SK-N-SH (cell line): ENCODE measurements around the gene TMED9. TPM values are rescaled to one million over a fixed set of nuclear protein-coding genes. Genes with fewer than 3 reads are reported as not detected.

Experiments
- CTCF ChIA-PET: fragments of 300-600, 350-600 bp; formaldehyde crosslinking; extraction: SDS; loops from one replicate; lab custom pipeline; 2021; lab: Yijun Ruan, JAX
- POLR2A ChIA-PET: fragments of 350-600 bp; sonication (Branson Sonifier 250); formaldehyde crosslinking; extraction: SDS; loops from one replicate; lab custom pipeline; 2020; ENCODE audit warnings: antibody characterized with exemption, inconsistent platforms; lab: Yijun Ruan, JAX
- DNase-seq: peaks from one replicate; pipeline ENCODE4 v3.0.0; 2012
- H2AFZ ChIP-seq: fragments of 200-600 bp; sonication (generic); 2 replicates; pipeline ENCODE4 v1.8.1; 2016; ENCODE audit warnings: antibody characterized with exemption, mild to moderate bottlenecking, low read depth
- H3F3A ChIP-seq: fragments of 200-600 bp; sonication (generic); replicated peaks from 2 replicates; pipeline ENCODE3; 2016; ENCODE audit warnings: antibody characterized with exemption, mild to moderate bottlenecking; ENCODE audit not compliant: insufficient read depth
- H3K27ac ChIP-seq, 2 experiments: fragments of 200-500 bp in 1 of 2; fragments of 200-600 bp in 1 of 2; sonication (Bioruptor generic) in 1 of 2; sonication (generic), shearing (Covaris generic) in 1 of 2; 2 replicates each; pipeline versions ENCODE4 v1.5.1 to v1.6.1; 2014 to 2016; ENCODE audit warnings: low read depth in 2 of 2, inconsistent platforms in 1 of 2, low read length in 1 of 2, mild to moderate bottlenecking in 1 of 2, mixed read lengths in 1 of 2
- H3K27me3 ChIP-seq: fragments of 200-600 bp; sonication (generic), shearing (Covaris generic); 2 replicates; pipeline ENCODE4 v1.6.1; 2016; ENCODE audit warnings: mixed run types; ENCODE audit not compliant: insufficient read depth
- H3K36me3 ChIP-seq, 2 experiments: fragments of 200-500 bp in 1 of 2; fragments of 200-600 bp in 1 of 2; sonication (Bioruptor generic) in 1 of 2; sonication (generic) in 1 of 2; replicated peaks in 1 of 2; 2 replicates each; pipeline versions ENCODE3 to v1.5.1; 2014 to 2016; ENCODE audit warnings: low read length in 1 of 2, mild to moderate bottlenecking in 1 of 2; ENCODE audit not compliant: insufficient read depth in 2 of 2, control insufficient read depth in 1 of 2
- H3K4me1 ChIP-seq, 2 experiments: fragments of 200-500 bp in 1 of 2; fragments of 200-600 bp in 1 of 2; sonication (Bioruptor generic) in 1 of 2; sonication (generic), shearing (Covaris generic) in 1 of 2; 2 replicates each; pipeline versions ENCODE4 v1.5.1 to v1.6.1; 2014 to 2016; ENCODE audit warnings: low read depth in 1 of 2, low read length in 1 of 2, mixed run types in 1 of 2; ENCODE audit not compliant: insufficient read depth in 2 of 2, control insufficient read depth in 1 of 2
- H3K4me2 ChIP-seq: fragments of 200-600 bp; sonication (generic), shearing (Covaris generic); 2 replicates; pipeline ENCODE4 v1.6.1; 2017; ENCODE audit warnings: mixed run types
- H3K4me3 ChIP-seq, 2 experiments: fragments of 200-500 bp in 1 of 2; fragments of 200-600 bp in 1 of 2; sonication (Bioruptor generic) in 1 of 2; sonication (generic), shearing (Covaris generic) in 1 of 2; 2 replicates each; pipeline versions ENCODE4 v1.5.1 to v1.8.1; 2014 to 2016; ENCODE audit warnings: low read depth in 2 of 2, inconsistent platforms in 1 of 2, low read length in 1 of 2, mild to moderate bottlenecking in 1 of 2, mixed read lengths in 1 of 2, moderate library complexity in 1 of 2
- H3K79me2 ChIP-seq: fragments of 200-600 bp; sonication (generic); 2 replicates; pipeline ENCODE4 v1.8.1; 2017; ENCODE audit warnings: mild to moderate bottlenecking; ENCODE audit not compliant: insufficient read depth
- H3K9ac ChIP-seq: fragments of 200-600 bp; sonication (generic); 2 replicates; pipeline ENCODE4 v1.6.1; 2017; ENCODE audit warnings: mixed run types
- H3K9me2 ChIP-seq: fragments of 200-600 bp; sonication (generic); 2 replicates; pipeline ENCODE4 v1.6.1; 2017; ENCODE audit warnings: mixed run types
- H3K9me3 ChIP-seq: fragments of 200-600 bp; sonication (generic); 2 replicates; pipeline ENCODE4 v1.6.1; 2017; ENCODE audit warnings: mixed run types, mild to moderate bottlenecking, moderate library complexity
- H4K20me1 ChIP-seq: fragments of 200-600 bp; sonication (generic); 2 replicates; pipeline ENCODE4 v1.6.1; 2017; ENCODE audit warnings: mild to moderate bottlenecking, mixed run types; ENCODE audit not compliant: insufficient read depth
- CHD2 ChIP-seq: fragments of 150-350 bp; IDR thresholded peaks from 2 replicates; pipeline ENCODE4 v1.6.1; 2018; ENCODE audit warnings: low read length; ENCODE audit not compliant: partially characterized antibody
- EP300 ChIP-seq, 2 experiments: IDR thresholded peaks; 2 replicates each; pipeline versions ENCODE4 v1.4.0 to v1.6.1; 2012; ENCODE audit warnings: borderline replicate concordance in 1 of 2, low read depth in 1 of 2, low read length in 1 of 2
- EZH2phosphoT487 ChIP-seq: fragments of 200-600 bp; sonication (generic); IDR thresholded peaks from 2 replicates; pipeline ENCODE4 v1.6.1; 2017; ENCODE audit warnings: low read depth, mixed run types, mild to moderate bottlenecking, antibody characterized with exemption, moderate library complexity, borderline replicate concordance
- FOSL2 ChIP-seq: IDR thresholded peaks from 2 replicates; pipeline ENCODE4 v1.4.0; 2012; ENCODE audit warnings: low read depth, mild to moderate bottlenecking, moderate library complexity, borderline replicate concordance
- FOXM1 ChIP-seq: IDR thresholded peaks from 2 replicates; pipeline ENCODE4 v1.4.0; 2012; ENCODE audit warnings: low read depth, mild to moderate bottlenecking
- GABPA ChIP-seq: IDR thresholded peaks from 2 replicates; pipeline ENCODE4 v1.4.0; 2012; ENCODE audit warnings: low read depth, mild to moderate bottlenecking
- GATA2 ChIP-seq: sonication (generic); formaldehyde crosslinking; IDR thresholded peaks from 2 replicates; pipeline ENCODE4 v1.5.0; 2020; ENCODE audit warnings: mild to moderate bottlenecking, missing genetic modification reagents
- JUND ChIP-seq: IDR thresholded peaks from 2 replicates; pipeline ENCODE4 v1.4.0; 2012
- MEF2A ChIP-seq: IDR thresholded peaks from 2 replicates; pipeline ENCODE4 v1.4.0; 2012; ENCODE audit warnings: low read depth, borderline replicate concordance
- MXI1 ChIP-seq: IDR thresholded peaks from 2 replicates; pipeline ENCODE4 v1.6.1; 2012; ENCODE audit warnings: mild to moderate bottlenecking, low read depth, low read length, improper control_type of control experiment
- POLR2AphosphoS5 ChIP-seq: IDR thresholded peaks from 2 replicates; pipeline ENCODE4 v1.6.1; 2012; ENCODE audit warnings: low read depth, low read length
- RAD21 ChIP-seq: IDR thresholded peaks from 2 replicates; pipeline ENCODE4 v1.6.1; 2012; ENCODE audit warnings: mild to moderate bottlenecking, low read length
- RCOR1 ChIP-seq: fragments of 150-350 bp; IDR thresholded peaks from 2 replicates; pipeline ENCODE4 v1.6.1; 2017; ENCODE audit warnings: antibody characterized with exemption, low read length
- RFX5 ChIP-seq: IDR thresholded peaks from 2 replicates; pipeline ENCODE4 v1.6.1; 2012; ENCODE audit warnings: mild to moderate bottlenecking, improper control_type of control experiment, low read length
- RXRA ChIP-seq: IDR thresholded peaks from 2 replicates; pipeline ENCODE4 v1.4.0; 2012; ENCODE audit warnings: low read depth, mild to moderate bottlenecking, borderline replicate concordance
- SMC3 ChIP-seq: IDR thresholded peaks from 2 replicates; pipeline ENCODE4 v1.6.1; 2012; ENCODE audit warnings: low read depth, low read length, improper control_type of control experiment
- TCF12 ChIP-seq: IDR thresholded peaks from 2 replicates; pipeline ENCODE4 v1.4.0; 2012
- USF2 ChIP-seq: fragments of 150-350 bp; IDR thresholded peaks from 2 replicates; pipeline ENCODE4 v1.6.1; 2017; ENCODE audit warnings: antibody characterized with exemption, low read length, low read depth, borderline replicate concordance
- WGBS: methylation state at CpG from one replicate; pipeline ENCODE4 v1.1.6; 2017; ENCODE audit warnings: low lambda C conversion rate; 5-methylcytosine and 5-hydroxymethylcytosine counted together
- polyA plus RNA-seq, 3 experiments: library from polyadenylated mRNA; depleted of rRNA; stranded (reverse); fragments of >200 nt; gene quantifications; 2 replicates each; pipeline ENCODE4 v1.2.3, GENCODE V29; 2012
- TF ChIP-seq, protein P1 (sequence below): IDR thresholded peaks from 2 replicates; pipeline ENCODE4 v1.4.0; 2012; ENCODE audit warnings: low read depth
- TF ChIP-seq, protein P2 (sequence below): fragments of 150-350 bp; IDR thresholded peaks from 2 replicates; pipeline ENCODE4 v1.6.1; 2016; ENCODE audit warnings: mild to moderate bottlenecking, low read depth, low read length
- TF ChIP-seq, protein P3 (sequence below): IDR thresholded peaks from 2 replicates; pipeline ENCODE4 v1.4.0; 2012; ENCODE audit warnings: low read depth, borderline replicate concordance
- TF ChIP-seq, protein P4 (sequence below): IDR thresholded peaks from 2 replicates; pipeline ENCODE4 v1.4.0; 2012; ENCODE audit warnings: low read depth, borderline replicate concordance

The TMED9 gene
- polyA plus RNA-seq, 1 of the 3 experiments (the other 2 are of a cell fraction) = 264 TPM

- DNase-seq = no peak
- ChIA-PET CTCF (interaction anchor here (0.9 kb wide), 1 partner anchor 13 kb away, joined by 3 read pairs; no protein-coding TSS in a partner anchor), POLR2A (interaction anchor here (0.9 kb wide), 1 partner anchor 9 kb away, joined by 4 read pairs; no protein-coding TSS in a partner anchor)
- Histone ChIP-seq H3K9me2 (no peaks in the 10 kb centered on the region), H3K36me3 (peaks cover 4 to 5% of the 10 kb centered on the region in 2 experiments), H3K79me2 (peaks cover 19% of the 10 kb centered on the region), H3K9ac (no peak overlapping the region), H3K27ac (no peak overlapping the region), H4K20me1 (no peaks in the 10 kb centered on the region), H3F3A (peaks cover 11% of the 10 kb centered on the region), H3K9me3 (no peaks in the 10 kb centered on the region), H2AFZ (no peak overlapping the region), H3K4me3 (no peak overlapping the region), H3K4me2 (peak overlapping the region; percentile 88; the same call in 1 of the 2 replicates), H3K27me3 (no peaks in the 10 kb centered on the region), H3K4me1 (peaks cover 3 to 19% of the 10 kb centered on the region in 2 experiments; a peak in 1 of 4 replicates)
- TF ChIP-seq SMC3 (0 out of 2 replicates have a peak, but pooled peaks have one; percentile 12), RAD21 (peak; percentile 28; the same call in 1 of the 2 replicates)
- TF ChIP-seq, protein P1, sequence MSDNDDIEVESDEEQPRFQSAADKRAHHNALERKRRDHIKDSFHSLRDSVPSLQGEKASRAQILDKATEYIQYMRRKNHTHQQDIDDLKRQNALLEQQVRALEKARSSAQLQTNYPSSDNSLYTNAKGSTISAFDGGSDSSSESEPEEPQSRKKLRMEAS = no peak
- WGBS = 81% methylated on average over 9 of the region's 13 CpGs
Measured at GRCh38 chr5:177601577-177602457, 9.8 kb downstream of the TMED9 start.

GRCh38 chr5:177602458-177602830, 10.4 kb downstream of the TMED9 start:
- Histone ChIP-seq H4K20me1 (no peaks in the 10 kb centered on the region), H3K4me1 (peaks cover 3 to 23% of the 10 kb centered on the region in 2 experiments; a peak in 1 of 4 replicates), H2AFZ (no peak overlapping the region), H3K36me3 (peaks cover 0 to 5% of the 10 kb centered on the region in 2 experiments), H3K9me2 (no peaks in the 10 kb centered on the region), H3K4me2 (no peak overlapping the region), H3K79me2 (peaks cover 19% of the 10 kb centered on the region), H3K4me3 (no peak overlapping the region), H3K27me3 (no peaks in the 10 kb centered on the region), H3F3A (peaks cover 11% of the 10 kb centered on the region), H3K27ac (no peak overlapping the region), H3K9ac (no peak overlapping the region), H3K9me3 (no peaks in the 10 kb centered on the region)
- ChIA-PET POLR2A (no interaction called here), CTCF (no interaction called here)
- TF ChIP-seq TCF12 (no peak), RXRA (no peak), FOXM1 (no peak), USF2 (no peak), MXI1 (no peak), GATA2 (no peak), GABPA (no peak), JUND (no peak), RCOR1 (no peak), MEF2A (no peak), EP300 (IDR thresholded peaks at IDR 0.05; ENCODE audit: borderline replicate concordance in 1 of 2, low read depth in 1 of 2, low read length in 1 of 2) (no peak), RFX5 (no peak), FOSL2 (no peak), POLR2AphosphoS5 (no peak), EZH2phosphoT487 (no peak), CHD2 (no peak)
- TF ChIP-seq, protein P2, sequence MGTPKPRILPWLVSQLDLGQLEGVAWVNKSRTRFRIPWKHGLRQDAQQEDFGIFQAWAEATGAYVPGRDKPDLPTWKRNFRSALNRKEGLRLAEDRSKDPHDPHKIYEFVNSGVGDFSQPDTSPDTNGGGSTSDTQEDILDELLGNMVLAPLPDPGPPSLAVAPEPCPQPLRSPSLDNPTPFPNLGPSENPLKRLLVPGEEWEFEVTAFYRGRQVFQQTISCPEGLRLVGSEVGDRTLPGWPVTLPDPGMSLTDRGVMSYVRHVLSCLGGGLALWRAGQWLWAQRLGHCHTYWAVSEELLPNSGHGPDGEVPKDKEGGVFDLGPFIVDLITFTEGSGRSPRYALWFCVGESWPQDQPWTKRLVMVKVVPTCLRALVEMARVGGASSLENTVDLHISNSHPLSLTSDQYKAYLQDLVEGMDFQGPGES = no peak
- TF ChIP-seq, protein P3, sequence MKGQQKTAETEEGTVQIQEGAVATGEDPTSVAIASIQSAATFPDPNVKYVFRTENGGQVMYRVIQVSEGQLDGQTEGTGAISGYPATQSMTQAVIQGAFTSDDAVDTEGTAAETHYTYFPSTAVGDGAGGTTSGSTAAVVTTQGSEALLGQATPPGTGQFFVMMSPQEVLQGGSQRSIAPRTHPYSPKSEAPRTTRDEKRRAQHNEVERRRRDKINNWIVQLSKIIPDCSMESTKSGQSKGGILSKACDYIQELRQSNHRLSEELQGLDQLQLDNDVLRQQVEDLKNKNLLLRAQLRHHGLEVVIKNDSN = no peak
- TF ChIP-seq, protein P4, sequence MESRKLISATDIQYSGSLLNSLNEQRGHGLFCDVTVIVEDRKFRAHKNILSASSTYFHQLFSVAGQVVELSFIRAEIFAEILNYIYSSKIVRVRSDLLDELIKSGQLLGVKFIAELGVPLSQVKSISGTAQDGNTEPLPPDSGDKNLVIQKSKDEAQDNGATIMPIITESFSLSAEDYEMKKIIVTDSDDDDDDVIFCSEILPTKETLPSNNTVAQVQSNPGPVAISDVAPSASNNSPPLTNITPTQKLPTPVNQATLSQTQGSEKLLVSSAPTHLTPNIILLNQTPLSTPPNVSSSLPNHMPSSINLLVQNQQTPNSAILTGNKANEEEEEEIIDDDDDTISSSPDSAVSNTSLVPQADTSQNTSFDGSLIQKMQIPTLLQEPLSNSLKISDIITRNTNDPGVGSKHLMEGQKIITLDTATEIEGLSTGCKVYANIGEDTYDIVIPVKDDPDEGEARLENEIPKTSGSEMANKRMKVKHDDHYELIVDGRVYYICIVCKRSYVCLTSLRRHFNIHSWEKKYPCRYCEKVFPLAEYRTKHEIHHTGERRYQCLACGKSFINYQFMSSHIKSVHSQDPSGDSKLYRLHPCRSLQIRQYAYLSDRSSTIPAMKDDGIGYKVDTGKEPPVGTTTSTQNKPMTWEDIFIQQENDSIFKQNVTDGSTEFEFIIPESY = no peak
- 92% methylated on average over 4 of the region's 4 CpGs for whole genome bisulfite sequencing
- no peak for DNase-seq
